Left renal pelvis (tissue), 4 donors: ENCODE results near the gene FOXF2. TPM values are rescaled to one million over a fixed set of nuclear protein-coding genes. Genes with fewer than 3 reads are reported as not detected.

Experiments
- DNase-seq, 4 donors: peaks; one replicate each; pipeline ENCODE4 v3.0.0-alpha.2; 2013; ENCODE audit warnings: low read depth in 4 of 4, low spot score in 3 of 4
- polyA plus RNA-seq, 4 donors: library from polyadenylated mRNA; unstranded; fragments of 120-200 nt; gene quantifications; one replicate each; pipeline ENCODE4 v1.2.1, GENCODE V29; 2013; ENCODE audit not compliant: insufficient read length in 4 of 4

Gene FOXF2
- polyA plus RNA-seq, 4 donors, result 0.15 to 0.35 (median 0.27) TPM

DNA sequence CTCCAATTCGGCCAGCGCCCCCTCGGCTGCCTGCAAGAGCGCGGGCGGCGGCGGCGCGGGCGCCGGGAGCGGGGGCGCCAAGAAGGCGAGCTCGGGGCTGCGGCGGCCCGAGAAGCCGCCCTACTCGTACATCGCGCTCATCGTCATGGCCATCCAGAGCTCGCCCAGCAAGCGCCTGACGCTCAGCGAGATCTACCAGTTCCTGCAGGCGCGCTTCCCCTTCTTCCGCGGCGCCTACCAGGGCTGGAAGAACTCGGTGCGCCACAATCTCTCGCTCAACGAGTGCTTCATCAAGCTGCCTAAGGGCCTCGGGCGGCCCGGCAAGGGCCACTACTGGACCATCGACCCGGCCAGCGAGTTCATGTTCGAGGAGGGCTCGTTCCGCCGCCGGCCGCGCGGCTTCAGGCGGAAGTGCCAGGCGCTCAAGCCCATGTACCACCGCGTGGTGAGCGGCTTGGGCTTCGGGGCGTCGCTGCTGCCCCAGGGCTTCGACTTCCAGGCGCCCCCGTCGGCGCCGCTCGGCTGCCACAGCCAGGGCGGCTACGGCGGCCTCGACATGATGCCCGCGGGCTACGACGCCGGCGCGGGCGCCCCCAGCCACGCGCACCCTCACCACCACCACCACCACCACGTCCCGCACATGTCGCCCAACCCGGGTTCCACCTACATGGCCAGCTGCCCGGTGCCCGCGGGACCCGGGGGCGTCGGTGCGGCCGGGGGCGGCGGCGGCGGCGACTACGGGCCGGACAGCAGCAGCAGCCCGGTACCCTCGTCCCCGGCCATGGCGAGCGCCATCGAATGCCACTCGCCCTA, 963 bp downstream of the FOXF2 start:
- no peak for DNase-seq

DNA sequence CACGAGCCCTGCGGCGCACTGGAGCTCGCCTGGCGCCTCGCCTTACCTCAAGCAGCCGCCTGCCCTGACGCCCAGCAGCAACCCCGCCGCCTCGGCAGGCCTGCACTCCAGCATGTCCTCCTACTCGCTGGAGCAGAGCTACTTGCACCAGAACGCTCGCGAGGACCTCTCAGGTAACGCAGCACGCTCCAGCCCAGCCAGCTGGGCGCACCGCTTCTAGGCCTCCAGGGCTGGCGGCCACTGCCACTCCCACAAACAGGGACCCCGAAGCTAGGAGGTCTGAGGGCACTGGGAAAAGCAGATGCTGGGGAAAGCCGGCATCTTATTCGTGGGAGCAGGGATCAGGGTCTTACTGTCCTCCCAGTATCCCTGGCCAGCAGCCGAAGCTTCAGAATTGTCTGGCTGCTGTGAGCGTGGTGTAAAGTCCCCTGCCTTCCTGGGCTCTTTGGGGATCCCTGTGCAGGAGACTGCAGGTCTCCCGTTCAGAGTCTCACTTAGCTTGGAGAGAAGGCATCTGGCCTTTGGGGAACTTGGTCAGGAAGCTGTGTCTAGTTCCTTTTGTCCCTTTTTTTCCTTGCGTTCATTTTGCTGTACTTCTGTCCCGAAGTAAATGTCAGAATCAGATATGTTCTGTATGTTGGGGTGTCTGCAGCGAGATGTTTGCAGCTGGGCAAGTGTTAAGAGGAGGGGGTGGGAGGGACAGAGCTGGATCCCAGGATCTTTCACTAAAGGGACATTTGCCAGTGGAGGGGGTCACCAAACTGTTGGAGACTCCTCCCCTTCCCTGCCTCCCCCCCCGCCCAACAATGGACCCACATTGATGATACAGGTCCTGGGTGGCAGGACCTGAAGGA, 1.8 kb downstream of the FOXF2 start:
- no peak for DNase-seq

DNA sequence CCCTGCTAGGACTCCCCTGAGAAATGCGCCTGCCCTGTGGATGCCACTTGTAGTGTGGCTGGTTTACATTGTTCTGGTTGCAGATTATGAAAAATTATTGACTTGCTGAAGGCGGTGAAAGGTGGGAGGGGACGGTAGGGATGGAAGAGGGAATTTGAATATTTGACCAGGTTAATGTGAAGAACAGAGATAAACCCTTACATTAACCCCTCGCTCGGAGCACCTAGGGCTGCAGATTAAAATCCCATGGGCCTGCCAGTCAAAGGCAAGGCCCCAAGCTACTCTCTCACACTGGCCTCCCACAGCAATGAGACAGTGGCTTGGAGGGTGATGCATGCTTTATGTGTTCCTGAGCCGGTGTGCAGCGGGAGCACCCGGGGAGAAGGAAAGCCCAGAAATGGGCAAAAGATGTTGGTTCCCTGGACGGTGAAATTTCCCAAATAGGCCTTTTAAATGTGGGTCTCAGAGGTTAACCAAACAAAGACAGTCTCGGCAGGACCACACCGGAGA, 2.5 kb downstream of the FOXF2 start:
- DNase-seq, result no peak

DNA sequence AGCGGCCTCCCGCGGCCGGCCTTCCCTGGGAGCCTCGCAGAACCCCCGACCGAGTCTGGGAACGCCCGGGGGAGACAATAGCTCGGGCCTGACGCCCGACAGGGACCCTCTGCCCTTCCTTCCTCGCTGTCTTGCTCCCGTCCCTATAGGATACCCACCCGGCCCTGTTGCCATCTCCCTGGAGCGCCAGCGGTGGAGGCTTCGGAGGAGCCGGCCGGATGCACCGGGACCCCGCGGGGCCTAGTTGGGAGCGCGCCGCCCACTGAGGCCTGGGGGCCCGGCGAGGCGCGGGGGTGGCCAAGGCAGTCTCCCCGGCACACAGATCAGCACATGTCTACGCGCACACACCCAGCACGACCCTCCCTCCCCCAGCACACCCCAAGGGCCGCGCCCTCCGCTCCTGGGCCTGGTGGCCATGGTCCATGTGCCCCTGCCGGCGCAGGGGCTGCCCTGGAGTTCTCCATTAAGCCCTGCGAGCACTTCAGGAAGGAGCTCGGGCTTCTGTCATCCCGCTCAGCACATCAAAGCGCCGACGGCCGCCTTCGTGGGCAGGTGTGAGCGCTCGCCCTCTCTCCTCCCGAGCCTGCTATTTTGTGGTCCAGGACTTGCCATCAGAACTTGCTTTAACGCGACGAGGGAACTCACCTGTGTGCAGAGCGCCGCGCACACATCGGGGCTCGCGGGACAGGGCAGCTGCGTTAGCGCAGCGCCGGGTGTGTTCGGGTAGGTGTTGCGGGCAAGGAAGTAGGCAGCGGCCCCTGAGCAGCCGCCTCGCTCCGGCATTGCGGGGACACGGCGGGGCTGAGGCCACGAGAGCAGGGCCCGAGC, 3.7 kb downstream of the FOXF2 start:
- DNase-seq, result no peak

DNA sequence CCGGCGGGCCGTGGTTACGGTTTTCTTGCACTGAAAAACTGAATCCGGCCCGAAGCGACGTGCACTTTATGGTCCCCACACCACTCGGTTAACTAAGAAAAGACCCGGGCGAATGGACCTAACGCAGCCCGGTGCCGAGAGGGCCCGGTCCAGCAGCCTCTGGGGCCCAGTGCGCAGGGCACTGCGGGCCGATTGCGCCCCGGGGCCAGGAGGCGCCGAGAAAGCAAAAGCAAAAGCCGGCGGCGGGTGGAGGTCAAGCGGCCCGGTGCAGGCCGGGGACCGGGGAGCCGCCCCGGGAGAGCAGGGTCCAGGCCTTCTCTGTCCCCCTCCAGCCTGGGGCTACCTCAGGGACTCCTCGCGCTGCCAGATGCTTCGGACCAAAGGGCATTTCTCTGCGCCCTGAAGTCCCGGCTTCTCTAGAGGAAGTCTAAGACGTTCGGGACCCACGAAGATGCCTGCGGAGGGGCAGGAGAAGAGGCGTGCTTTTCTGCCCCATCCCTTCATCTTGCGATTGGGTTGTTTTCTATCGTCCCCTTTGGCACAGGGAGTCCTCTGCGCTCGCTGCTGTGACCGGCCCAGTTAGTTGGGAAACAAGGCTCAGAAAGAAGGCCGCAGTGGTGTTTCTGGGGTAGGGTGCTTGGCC, 4.4 kb downstream of the FOXF2 start:
- DNase-seq, result no peak

DNA sequence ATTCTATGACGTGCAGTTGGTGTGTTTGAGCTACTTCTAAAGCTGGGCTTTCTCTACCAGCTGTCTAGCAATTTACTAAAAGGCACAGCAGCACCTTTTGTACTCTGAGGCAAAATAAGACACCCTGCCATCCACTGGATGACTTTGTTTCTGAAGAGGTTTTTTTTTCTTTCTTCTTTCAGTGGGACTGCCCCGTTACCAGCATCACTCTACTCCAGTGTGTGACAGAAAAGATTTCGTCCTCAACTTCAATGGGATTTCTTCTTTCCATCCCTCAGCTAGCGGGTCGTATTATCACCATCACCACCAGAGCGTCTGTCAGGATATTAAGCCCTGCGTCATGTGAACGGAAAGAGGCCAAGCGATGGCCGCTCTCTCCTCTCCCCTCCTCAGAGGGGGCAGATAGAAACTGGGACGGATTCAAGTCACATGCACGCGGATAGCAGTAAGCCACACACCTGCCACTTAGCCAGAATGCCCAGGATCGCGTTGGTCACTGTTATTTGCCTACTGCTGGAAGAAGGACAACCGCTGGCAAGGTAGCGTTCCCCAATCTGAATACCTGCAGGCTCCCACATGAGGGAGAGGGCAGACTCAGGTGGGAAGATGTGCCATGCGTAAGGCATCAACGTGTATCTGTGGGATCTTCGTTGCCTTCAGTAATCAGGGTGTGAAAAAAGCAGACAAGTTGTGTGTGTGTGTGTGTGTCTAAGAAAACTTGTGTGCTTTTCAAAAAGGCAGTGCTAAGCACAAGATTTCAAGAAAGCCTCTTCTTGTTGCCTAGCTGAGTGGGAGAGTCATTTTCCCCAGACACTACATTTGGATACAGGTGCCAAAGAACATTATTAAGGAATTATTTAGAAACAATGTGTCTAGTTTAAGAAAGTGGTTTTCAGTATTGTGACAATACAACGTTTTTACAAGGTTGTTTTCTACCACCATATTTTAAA, 5.4 kb downstream of the FOXF2 start:
- no peak for DNase-seq

DNA sequence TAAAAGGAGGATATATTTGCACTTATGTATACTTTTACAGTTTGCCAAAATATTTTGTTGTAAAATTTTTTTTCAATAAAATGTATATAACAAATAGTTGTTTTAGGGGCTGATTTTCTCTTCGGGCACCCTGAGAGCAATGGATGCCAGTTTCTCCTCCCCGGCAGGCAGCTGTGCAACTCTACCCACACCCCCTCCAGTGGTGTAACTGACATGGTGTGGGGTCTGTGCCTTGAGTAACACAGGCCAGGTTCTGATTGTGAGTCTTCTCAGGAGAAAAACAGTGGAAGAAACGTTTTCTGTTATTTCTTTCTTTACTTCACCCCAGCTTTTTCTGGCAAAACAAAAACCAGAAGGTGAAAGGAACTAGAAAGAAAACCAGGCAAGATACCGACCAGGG, 6.1 kb downstream of the FOXF2 start:
- no peak for DNase-seq

DNA sequence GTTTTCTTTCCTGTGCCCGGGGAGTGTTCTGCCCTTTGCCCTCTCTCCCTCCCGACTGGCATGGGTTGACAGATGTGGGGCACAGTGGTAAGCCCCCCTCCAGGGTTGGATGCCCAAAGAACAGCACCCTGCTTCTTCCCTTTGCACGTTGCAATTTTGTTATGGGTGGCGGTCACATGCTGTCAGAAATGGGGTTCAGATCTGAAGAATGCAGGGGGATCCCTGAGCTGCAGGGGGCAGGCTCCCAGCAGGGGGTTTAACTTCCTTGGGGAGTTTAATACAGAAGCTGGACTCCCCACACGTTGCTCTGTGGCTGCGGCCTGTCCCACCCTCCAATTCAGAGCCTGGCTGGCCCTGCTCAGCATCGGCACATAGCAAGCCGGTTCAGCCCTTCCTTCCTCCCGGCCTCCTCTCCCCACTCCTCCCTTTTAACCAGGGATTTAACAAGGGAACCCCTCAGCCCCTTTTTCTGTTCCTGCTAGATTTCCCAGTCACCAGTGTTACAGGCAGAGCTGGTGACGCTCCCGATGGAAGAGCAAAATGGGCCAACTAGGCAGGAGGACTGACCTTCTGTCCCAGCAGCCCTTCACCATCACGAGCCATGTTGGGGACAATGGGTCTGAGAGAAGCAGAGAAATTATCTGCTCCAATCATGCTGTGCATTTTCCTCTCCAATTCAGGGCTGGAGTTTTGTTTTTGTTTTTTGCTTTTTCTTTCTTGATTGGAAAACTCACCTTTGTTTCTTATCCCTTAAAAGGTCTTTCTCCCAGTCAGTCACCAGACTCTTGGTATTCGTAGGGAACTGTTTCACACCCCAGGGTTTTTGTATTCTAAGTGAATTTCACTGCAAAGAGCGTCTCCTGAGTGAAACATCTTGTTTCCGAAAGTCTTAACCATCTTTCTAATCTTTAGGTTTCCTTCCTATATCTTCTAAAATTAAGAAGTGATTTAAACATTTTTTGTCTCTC, 6.8 kb downstream of the FOXF2 start:
- no peak for DNase-seq

DNA sequence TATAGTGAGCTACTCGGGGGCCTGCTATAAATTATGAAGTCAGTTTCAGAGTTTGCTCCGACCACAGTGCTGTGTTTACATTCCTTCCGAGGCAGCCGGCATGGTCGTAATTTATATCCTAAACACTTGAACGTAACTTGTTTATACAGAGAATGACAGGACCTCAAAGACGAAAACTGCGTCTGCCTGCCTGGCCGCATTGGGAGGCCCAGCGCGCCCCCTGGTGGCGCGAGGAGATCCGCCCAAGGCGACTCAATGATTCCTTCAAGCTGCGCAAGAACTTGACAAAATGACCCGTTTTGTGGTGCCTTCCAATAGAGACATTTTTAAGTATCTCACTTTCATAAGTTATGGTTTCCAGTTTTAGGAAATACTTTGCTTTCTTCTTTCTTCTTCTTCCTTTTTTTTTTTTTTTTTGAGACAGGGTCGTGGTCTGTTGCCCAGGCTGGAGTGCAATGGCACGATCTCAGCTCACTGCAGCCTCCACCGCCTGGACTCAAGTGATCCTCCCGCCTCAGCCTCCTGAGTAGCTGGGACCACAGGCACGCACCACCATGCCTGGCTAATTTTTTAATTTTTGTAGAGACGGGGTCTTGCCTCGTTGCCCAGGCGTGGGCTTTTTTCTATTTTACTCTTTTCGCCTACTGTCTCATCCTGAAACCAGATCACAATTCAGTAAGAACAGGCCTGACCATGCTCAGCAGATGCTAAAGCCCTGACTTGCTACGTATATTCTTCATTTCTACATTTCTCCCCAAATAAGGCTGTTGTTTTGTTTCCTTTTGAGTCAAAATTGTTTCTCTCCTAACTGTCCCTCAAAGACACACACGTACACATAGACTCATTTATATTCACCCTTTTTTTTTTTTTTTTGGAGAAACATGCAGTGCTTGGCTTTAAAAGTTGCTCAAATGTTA, 7.8 kb downstream of the FOXF2 start:
- DNase-seq, result peak in 2 of 4 donors; percentile 62 to 66

DNA sequence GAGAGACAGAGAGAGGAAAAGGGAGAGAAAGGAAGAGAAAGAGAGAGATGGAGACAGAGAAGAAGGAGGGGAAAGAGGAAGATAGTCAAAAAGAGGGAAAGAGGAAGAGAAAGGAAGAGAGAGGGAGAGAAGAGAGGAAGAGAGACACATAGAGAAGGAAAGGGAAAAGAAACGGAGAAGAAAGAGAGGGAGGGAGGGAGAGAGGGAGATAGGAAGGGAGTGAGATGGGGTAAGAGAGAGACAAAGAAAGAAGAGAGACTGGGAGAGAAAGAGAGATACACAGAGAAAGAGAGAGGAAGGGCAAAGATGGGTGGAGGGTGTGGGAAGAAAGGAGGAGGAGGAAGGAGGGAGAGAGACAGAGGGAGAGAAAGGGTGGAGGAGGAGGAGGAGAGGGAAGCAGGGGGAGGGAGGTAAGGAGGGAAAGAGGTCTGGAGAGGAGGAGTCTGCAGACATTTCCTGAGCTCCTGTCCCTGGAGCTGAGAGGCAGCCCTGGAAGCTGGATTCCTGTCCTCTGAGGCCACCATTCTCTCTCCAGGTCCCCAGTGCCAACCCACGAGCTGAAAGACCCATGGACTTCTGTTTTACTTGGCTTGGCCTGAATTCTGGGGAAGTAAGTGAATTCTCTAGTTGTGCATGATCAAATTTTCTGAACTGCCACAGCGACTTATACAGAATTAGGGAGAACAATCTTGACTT, 9.9 kb downstream of the FOXF2 start:
- no peak for DNase-seq

DNA sequence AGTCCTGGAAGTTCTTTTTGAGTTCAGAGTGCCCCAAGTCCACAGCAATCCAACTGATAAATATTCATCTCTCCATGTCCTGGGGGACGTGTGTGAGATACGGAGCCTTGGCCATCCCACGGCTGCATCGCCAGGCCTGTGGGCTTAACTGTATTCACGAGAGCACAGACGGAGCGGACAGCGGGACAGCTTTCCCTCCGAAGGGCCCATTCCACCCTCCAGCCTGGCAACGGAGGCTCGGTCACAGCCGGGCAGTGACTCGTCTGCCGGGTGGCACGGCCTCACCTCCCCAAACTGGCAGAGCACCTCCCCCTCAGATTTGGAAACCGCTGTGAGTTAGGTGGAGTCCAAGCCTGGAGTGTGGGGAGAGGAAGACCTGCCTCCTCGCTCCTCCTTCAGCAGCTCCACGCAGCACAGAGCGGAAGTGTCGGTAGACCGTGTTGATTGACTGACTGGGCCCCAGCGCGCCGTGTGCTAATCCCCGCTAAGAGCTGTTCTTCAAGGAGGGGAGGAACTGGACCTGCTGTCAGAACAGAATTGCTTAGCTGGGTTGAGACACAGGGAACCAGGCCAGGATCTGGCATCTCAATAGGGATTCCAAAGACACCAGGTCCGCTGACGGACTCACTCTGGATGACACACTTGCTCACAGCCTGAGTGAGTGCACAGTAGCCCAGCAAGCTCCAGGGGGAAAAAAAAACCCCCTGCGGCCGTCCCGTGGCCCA, 10.9 kb downstream of the FOXF2 start:
- DNase-seq, result no peak

DNA sequence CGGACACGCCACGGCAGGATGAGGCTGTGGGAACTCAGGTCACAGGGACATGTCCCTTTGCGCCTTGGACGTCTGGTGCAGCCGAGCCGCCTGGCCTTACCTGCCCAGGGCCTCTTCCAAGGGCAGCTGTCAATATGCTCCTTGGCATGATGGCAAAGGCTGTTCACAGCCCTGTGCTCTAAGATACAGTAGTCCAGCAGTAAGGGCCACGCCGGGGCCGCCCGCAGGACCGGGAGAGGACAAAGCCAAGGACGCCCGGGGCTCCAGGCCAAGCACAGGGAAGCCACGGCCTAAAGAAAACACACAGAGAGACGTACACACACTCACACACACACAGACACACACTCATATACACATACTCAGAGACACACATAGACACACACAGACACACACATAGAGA, 13.0 kb downstream of the FOXF2 start:
- no peak for DNase-seq

DNA sequence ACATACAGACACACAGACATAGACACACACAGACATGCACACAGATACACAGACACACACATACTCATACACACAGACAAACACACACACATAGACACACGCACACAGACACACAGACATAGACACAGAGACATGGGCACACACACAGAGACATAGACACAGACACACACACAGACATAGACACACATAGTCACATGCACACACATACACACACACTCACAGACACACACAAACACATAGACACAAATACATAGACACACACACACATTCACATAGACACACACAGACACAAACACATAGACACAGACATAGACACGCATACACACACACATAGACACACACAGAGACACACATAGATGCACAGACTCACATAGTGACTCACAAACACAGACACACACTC, 13.5 kb downstream of the FOXF2 start:
- no peak for DNase-seq

DNA sequence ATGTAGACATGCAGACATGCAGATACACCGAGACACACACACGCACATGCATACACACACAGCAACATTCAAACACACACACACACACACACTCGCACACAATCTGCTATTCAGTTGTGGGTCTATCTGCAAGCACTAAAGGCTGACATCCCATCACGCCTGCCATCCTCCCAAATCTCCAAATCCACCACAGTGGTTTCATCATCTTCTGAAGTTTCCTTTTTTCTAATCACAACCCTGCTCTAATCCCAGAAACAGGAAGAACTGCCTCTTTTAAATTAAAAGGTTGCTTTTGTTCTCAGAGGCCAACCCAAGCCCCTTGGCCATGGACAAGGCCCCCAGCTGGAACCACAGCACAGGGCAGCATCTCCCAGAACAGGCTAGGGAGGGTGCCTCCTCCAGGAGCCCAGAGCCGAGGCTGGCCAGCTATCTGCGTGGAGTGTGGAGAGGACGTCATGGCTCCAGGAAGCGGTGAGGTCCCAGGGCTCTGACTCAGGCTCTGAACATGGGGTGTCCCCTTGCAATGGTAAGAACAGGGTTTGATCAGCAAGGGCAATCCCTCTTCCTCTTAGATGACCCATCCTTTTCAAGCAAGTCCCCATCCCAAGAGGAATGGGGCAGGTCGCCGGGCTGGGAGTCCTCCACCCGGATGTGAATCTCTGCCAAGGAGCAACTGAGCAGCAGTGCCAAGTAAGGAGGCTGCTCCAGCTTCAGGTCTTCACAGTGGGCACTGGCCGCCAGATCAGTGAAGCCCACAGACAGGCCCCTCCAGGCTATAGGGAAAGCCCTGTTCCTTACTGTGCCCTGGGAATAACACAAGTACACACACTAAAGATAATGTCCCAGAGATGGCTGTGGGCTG, 14.7 kb downstream of the FOXF2 start:
- DNase-seq, result no peak

DNA sequence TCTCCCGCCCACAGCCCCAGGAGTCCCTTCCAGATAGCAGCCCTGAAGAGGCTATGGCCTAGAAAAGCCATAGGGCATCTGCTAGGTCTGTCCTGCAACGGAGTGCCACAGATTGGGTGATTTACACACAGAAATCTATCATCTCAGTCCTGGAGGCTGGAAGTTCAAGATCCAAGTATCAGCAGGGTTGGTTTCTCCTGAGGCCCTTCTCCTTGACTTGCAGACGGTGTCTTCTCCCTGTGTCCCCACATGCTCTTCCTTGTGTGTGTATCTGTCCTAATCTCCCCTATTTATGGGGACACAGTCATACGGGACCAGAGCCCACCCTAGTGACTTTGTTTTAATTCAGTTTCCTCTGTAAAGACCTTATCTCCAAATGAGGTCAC, 15.3 kb downstream of the FOXF2 start:
- no peak for DNase-seq
